GM04504 (cell line): ENCODE data around the gene WBP2.
"Not testable (repeated sequence)": the region's sequence is repeated elsewhere in the genome, so short reads cannot be mapped to it uniquely, and the experiment has no call there.

Experiments used
- DNase-seq: peaks from one replicate; pipeline ENCODE4 v3.0.0-alpha.2; 2012; ENCODE audit warnings: low read depth

The WBP2 gene

DNA sequence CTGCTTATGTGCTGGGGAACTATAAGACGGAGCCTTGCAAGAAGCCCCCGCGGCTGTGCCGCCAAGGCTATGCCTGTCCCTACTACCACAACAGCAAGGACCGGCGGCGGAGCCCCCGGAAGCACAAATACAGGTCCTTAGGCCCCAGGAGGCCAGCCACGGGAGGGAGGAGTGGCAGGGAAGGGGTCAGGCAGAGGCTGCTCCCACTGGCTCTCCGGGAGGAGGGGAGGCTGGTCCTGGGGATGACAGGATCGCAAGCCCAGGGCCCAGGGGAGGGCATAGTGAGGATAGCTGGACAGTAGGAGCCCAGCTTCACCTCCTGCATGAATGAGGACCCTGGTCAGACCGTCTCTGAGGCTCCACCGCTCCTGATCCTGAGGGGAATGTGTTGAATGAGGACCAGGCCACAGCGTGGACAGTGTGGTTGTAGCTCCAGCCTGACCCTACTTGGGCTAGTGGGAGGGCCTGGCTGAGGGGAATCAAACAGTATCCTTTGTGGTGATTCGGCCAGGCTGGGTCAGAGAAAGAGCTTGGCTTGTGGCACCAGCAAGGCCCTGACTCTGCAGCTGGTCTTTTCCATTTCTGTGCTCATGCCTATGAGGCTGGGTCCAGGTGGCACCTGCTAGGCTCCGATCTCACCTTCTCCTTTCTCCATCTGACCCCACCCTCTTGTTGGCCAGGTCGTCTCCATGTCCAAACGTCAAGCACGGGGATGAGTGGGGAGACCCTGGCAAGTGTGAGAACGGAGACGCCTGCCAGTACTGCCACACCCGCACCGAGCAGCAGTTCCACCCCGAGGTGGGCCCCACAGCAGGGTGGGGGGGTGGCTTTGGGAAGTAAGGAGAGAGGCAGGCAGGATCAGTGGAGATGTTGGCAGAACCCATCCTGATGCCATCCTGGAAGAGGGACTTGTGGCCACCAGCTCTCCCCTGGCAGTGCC, 41.8 kb downstream of the WBP2 start:
- DNase-seq = no peak

DNA sequence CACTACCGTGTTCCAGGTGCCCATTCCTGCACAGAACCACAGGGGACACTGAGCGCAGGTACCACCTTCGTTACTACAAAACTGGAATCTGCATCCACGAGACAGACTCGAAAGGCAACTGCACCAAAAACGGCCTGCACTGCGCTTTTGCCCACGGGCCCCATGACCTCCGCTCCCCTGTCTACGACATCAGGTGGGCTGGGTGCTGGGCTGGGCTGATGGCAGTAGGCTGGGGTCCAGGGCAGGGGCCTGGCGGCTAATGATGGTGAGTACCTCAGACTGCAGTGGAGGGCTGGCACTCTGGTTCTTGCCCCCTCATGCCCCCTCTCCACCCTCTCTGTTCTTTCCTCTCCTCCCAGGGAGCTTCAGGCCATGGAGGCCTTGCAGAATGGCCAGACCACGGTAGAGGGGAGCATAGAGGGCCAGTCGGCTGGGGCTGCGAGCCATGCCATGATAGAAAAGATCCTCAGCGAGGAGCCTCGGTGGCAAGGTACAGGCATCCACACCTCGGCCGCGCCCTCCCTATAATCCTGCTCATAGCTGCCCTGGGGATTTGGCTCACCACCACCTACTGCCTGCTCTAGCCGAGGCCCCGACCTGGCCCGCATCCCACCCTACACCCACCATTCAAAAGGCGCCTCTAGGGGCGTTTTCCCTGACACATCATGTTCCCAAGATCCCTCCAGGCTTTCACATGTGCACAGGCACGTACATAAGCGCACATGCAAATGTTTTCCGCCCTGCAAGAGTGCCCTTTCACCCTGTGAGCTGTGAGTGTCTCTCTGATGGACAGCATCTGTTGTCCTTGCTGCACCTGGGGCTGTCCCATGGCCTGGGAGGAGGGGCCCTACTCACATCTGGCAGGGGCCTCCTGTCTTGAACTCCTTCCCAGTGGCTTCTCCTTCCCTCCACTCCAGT, 42.8 kb downstream of the WBP2 start:
- no peak for DNase-seq

DNA sequence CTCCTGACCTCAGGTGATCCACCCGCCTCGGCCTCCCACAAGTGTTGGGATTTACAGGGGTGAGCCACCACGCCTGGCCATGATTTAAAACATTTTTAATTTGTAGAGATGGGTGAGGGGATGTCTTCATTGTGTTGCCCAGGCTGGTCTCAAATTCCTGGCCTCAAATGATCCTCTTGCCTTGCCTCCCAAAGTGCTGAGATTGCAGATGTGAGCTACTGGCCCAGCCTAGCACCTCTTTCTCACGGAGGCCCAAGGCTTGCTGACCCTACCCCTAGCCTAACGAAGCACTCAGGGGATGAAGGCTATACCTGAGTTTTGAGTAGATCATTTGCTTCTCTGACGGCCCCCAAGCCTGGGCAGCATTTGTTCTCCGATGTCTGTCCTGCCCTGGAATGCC, 44.0 kb downstream of the WBP2 start:
- DNase-seq = no peak

- not testable (repeated sequence) for DNase-seq
These were observed 44.4 kb downstream of the WBP2 start for GRCh38 chr17:75810756-75811155.

- no peak for DNase-seq
These were observed 44.9 kb downstream of the WBP2 start for GRCh38 chr17:75810216-75810615.

- DNase-seq = no peak
These were observed 45.5 kb downstream of the WBP2 start for GRCh38 chr17:75809631-75810111.

GRCh38 chr17:75808905-75809621, 46.1 kb downstream of the WBP2 start:
- peak; percentile 46 for DNase-seq

DNA sequence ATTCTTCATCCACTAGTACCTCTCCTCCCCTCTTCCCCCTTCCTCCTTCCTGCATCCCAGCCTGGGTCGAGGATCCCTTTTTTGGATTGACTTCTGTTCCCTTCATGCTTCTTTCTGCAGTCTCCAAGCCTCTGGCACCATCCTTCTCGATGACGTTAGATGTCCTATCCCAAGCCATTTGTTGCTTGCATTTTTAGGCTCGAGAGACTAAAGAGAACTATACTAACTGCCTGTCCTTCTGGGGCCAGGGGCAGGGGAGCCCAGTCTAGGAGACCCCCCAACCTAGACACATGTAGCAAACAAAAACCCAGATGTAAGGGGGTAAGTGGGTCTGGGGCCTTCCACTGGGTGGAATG, 46.6 kb downstream of the WBP2 start:
- no peak for DNase-seq

GRCh38 chr17:75807861-75808260, 47.3 kb downstream of the WBP2 start:
- no peak for DNase-seq

- DNase-seq = no peak
These were observed 48.2 kb downstream of the WBP2 start for GRCh38 chr17:75806822-75807500.

DNA sequence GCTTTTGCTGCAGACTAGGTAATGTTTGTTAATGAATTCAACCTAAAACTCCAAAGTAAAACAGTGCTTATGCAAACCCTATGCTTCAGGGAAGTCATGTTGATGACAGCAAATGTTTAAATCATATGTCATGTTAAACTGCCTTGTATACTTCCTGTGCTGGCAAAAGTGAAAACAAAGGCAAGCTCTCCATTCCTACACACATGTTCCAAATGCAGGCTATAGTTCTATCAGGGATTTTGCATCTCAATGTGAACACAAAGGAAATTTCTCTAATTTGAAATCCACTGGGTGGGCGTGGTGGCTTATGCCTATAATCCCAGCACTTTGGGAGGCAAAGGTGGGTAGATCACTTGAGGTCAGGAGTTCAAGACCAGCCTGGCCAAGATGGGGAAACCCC, 51.3 kb downstream of the WBP2 start:
- no peak for DNase-seq

DNA sequence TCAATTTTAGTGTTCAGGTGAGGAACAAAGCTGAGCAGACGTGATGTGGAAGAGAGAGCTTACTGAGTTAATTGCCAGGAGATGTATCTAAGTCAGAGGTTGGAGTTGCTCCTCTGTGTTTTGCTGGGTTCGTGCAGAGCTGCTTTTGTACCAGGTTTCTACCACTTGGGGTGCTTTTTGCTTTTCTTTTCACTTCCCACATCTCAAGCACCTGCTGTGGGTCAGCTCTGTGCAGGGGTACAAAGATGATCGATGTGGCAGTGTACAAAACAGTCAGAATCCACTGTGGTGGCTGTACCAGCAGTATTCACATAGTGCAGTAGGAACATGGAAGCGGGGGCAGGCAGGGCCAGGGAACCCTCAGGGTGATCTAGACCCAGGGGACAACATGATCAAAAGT, 55.7 kb downstream of the WBP2 start:
- no peak for DNase-seq

DNA sequence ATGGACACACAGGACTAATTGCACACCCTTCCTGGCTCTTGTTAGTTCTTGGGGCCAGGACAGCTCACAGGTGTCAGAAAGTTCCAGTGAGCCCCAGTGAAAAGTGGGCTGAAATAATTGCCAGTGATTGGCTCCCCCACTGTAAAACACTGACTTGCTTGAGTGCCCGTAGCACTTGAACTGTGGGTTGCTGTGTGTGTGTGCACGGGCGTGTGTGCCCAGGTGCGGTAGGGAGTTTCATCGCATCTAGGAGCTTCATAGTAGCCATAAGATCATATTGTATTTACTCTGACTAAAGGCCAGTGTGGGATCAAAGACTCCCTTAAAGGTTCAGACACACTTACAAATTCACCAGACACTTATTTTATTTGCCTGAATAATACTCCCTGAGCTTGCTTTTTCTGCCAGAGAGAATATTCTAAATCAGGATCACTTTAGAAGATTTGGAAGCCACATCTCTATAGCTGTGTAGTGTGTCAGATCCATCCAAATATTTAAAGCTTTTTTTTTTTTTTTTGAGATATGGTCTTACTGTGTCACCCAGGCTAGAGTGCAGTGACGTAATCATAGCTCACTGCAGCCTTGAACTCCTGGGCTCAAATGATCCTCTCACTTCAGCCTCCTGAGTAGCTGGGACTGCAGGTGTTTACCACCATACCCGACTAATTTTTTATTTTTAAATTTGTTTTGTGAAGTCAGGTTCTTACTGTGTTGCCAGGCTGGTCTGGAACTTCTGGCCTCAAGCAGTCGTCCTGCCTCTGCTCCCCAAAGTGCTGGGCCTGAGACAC, 59.1 kb downstream of the WBP2 start:
- no peak for DNase-seq
